Cardiac muscle cell (in vitro differentiated cells and primary cell): Measurements from ENCODE around the gene RASAL3. TPM values are rescaled to one million over a fixed set of nuclear protein-coding genes. Genes with fewer than 3 reads are reported as not detected.
A peak's percentile ranks its signal among the peaks of the same experiment; 100 is the strongest.

Source experiments
- DNase-seq, 2 donors: peaks; one replicate each; pipeline versions ENCODE4 v3.0.0 to v3.0.0-alpha.2; 2010 to 2017; ENCODE audit warnings: low read depth in 1 of 2, low spot score in 1 of 2
- H3K27ac ChIP-seq: fragments of 200-600 bp; sonication (generic); 2 replicates; pipeline ENCODE4 v1.5.1; 2016
- H3K27me3 ChIP-seq: fragments of 200-600 bp; sonication (generic); 2 replicates; pipeline ENCODE4 v1.6.0; 2016; ENCODE audit warnings: control low read depth
- H3K36me3 ChIP-seq: fragments of 200-600 bp; sonication (generic); 2 replicates; pipeline ENCODE4 v1.5.1; 2016; ENCODE audit warnings: control low read depth
- H3K4me1 ChIP-seq: fragments of 200-600 bp; sonication (generic); 2 replicates; pipeline ENCODE4 v1.8.1; 2017; ENCODE audit warnings: low read depth, mild to moderate bottlenecking, mixed run types
- H3K4me3 ChIP-seq: fragments of 200-600 bp; sonication (generic); 2 replicates; pipeline ENCODE4 v1.5.1; 2016; ENCODE audit warnings: mild to moderate bottlenecking
- H3K9me3 ChIP-seq: fragments of 200-600 bp; sonication (generic); 2 replicates; pipeline ENCODE4 v1.5.1; 2017; ENCODE audit warnings: low read depth, mild to moderate bottlenecking, control low read depth
- polyA plus RNA-seq: library from polyadenylated mRNA; unstranded; fragments of >200 nt; fragmentation: Nextera tagmentation; extraction: Ambion mirVana; gene quantifications from 2 replicates; pipeline ENCODE4 v1.2.1, GENCODE V29; 2016
- total RNA-seq: library from RNA; depleted of rRNA; stranded (reverse); fragments of >200 nt; gene quantifications from 2 replicates; pipeline ENCODE4 v1.2.3, GENCODE V29; 2016
- TF ChIP-seq, protein P1 (sequence below): IDR thresholded peaks from 2 replicates; pipeline ENCODE4 v1.5.1; 2012; ENCODE audit warnings: low read depth, mild to moderate bottlenecking, low read length

RASAL3 gene
- total and polyA plus RNA-seq, 2 experiments from 2014 or later = not detected

DNA sequence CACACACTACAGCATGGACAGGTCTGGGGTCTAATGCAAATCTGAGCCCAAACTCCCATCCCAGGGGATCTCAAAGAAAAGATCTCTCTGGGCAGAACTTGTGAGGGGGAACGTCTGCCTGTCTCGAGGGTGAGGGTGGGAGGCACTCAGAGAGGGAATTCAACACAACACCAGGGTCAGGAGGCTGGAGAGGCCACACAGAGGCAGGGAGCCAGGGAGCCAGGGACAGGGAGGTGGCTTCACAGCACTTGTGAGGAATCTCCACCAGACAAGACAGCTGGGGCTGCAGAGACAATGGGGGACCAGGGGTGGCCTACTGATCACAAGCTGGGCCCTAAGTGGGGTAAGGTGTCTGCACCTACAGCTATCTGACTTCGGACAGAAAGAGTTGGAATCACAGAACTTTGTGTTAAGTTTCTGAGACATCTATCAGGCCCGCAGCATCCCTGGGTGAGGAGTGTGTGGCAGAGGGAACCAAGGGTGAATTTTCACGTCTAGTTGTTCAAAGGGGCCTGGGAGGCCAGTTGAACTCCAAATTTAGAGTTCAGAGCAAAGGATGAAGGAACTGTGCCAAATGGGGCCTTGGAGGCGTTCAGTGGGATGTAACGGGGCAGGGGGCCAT is 32.8 kb downstream of the RASAL3 start:
- peak overlapping the region; percentile 92 for H3K27ac ChIP-seq
- H3K27me3 ChIP-seq = no peaks in the 10 kb centered on the region
- peaks cover 7% of the 10 kb centered on the region for H3K36me3 ChIP-seq
- H3K4me1 ChIP-seq = peaks cover 7% of the 10 kb centered on the region
- no peaks in the 10 kb centered on the region for H3K9me3 ChIP-seq
- DNase-seq = no peak
- TF ChIP-seq, protein P1, sequence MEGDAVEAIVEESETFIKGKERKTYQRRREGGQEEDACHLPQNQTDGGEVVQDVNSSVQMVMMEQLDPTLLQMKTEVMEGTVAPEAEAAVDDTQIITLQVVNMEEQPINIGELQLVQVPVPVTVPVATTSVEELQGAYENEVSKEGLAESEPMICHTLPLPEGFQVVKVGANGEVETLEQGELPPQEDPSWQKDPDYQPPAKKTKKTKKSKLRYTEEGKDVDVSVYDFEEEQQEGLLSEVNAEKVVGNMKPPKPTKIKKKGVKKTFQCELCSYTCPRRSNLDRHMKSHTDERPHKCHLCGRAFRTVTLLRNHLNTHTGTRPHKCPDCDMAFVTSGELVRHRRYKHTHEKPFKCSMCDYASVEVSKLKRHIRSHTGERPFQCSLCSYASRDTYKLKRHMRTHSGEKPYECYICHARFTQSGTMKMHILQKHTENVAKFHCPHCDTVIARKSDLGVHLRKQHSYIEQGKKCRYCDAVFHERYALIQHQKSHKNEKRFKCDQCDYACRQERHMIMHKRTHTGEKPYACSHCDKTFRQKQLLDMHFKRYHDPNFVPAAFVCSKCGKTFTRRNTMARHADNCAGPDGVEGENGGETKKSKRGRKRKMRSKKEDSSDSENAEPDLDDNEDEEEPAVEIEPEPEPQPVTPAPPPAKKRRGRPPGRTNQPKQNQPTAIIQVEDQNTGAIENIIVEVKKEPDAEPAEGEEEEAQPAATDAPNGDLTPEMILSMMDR = no peak
- peak overlapping the region; percentile 96 for H3K4me3 ChIP-seq

DNA sequence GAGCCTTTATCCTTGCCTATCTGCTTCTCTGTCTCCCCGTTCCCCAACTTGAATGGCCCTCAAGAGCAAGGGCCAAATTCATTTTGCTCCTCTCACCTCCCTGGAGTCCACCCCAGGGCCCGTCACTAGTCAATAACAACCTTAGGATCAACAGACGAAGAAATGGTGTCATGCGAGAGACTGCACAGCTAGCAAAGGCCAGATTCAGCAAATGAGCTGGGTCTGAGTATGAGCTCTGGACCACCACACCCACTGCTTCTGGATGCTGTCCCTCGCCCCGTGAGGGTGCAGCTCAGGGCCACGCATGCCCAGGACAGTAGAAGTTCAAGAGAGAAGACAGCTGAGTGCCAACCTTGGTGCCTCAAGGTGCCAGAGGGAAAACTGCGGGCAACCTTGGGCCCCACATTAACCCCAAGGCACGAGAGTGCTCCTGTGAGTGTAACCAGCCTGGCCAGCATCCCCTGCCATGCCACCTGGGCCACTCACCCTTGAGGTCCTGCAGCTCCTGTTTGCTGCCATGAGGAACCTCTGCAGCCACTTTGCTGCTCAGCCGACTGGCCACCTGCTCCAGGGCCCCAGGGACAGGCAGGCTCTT is 33.7 kb downstream of the RASAL3 start:
- DNase-seq = no peak
- TF ChIP-seq, protein P1 = no peak

DNA sequence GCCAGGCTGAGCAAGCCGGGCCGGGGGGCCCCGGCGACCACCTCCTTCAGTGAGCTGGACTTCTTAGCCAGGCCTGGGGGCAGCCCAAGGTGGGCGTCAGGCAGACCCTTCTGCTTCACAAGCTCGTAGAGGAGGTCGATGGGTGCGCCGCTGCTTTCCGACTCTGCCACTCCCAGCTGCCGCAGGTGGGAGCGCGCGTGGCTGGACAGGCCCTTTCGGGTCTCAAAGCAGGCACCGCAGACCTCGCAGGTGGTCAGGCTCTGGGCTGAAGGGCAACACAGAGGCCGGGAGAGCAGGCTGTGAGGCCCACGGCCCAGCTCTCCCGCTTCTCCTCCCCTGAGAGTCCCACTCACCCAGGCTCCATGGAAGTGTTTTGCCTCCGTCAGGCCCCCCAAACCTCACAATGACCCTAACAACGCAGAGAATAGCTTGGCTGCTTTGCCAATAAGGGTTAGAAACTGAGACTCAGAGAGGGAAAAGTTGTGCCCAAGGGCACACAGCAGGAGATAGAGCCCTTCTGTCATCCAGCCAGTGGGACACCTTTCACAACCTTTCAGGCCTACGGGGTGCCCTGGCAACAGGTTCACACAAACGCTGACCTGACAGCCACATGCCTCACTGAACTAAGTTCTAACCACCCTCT is 34.4 kb downstream of the RASAL3 start:
- TF ChIP-seq, protein P1 = no peak
- no peak for DNase-seq
- H3K27ac ChIP-seq = no peak overlapping the region

More for the DNA sequence above, 33.7 kb downstream of the RASAL3 start:
- H3K4me3 ChIP-seq = no peak overlapping the region
- no peaks in the 10 kb centered on the region for H3K9me3 ChIP-seq
- no peak overlapping the region for H3K27ac ChIP-seq
- peaks cover 7% of the 10 kb centered on the region for H3K4me1 ChIP-seq
- no peaks in the 10 kb centered on the region for H3K27me3 ChIP-seq
- peaks cover 13% of the 10 kb centered on the region for H3K36me3 ChIP-seq

DNA sequence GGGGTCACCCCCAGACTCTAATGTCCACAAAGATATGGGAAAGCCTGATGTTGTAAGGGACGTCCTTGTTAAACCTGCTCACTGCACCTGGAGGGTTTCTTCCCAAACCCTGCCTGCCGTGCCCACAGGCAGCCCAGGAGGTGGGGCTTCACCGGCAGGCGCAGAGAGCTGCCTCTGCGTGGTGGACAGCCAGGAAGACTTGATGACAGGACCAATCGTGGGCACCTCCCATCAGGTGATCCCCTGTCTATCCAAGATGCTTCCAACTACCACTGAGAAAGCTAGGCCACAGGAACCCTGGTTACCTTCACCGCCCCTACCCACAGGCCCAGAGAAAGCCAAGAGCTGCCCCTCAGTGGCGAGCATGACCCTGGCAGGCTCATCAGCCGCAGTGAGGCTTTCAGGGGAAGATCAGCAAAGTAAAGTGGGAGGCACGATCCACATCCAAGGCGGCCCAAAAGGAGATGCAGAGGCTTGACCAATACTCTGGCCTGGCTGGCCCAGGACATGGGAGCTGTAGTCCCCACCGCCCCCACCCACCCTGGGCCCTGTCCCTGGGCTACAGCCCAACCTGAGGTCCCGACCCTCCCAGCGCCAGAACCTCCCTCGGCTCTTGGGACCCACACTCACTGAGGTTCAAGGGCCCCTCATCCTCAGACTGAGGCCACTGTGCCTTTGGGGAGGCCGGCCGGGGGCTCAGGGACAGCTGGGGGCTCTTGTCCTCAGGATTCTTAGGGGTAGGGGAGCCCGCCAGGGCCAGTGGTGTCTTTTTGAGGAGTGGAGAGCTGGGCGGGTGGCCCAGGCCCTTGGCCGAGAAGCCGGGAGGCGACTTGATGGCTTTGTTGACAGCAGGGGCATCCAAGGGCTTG is 35.2 kb downstream of the RASAL3 start:
- Histone ChIP-seq H3K4me3 (no peak overlapping the region), H3K36me3 (peaks cover 22% of the 10 kb centered on the region), H3K27ac (no peak overlapping the region), H3K27me3 (no peaks in the 10 kb centered on the region), H3K9me3 (no peaks in the 10 kb centered on the region), H3K4me1 (peaks cover 7% of the 10 kb centered on the region)
- TF ChIP-seq, protein P1 = no peak
- no peak for DNase-seq

More for the DNA sequence above, 34.4 kb downstream of the RASAL3 start:
- H3K27me3 ChIP-seq = no peaks in the 10 kb centered on the region
- H3K4me1 ChIP-seq = peaks cover 7% of the 10 kb centered on the region
- no peaks in the 10 kb centered on the region for H3K9me3 ChIP-seq
- H3K36me3 ChIP-seq = peaks cover 15% of the 10 kb centered on the region
- H3K4me3 ChIP-seq = no peak overlapping the region

DNA sequence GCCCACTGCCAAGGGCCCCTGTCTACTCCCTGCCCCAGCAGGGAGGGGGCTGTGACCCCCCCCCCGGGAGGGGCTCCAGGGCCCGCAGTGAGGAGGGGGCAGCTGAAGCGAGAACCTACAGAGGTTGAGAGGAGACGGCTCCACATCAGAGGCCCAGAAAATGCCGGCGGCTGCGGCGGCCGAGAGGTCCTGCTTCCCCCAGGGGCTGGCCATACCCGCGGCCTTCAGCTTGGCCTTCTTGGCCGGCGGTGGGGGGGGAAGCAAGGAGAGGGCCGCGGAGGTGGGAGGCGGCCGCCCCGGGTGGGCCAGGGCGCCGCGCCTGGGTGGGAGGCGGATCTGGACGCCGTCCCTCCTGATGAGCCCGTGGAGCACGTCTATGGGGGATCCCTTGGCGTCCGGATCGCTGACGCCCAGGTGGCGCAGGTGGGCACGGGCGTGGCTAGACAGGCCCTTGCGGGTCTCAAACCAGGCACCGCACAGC is 36.3 kb downstream of the RASAL3 start:
- H3K27ac ChIP-seq = no peak overlapping the region
- no peak overlapping the region for H3K4me3 ChIP-seq
- H3K4me1 ChIP-seq = peaks cover 7% of the 10 kb centered on the region
- TF ChIP-seq, protein P1 = no peak
- no peak for DNase-seq
- H3K36me3 ChIP-seq = peaks cover 34% of the 10 kb centered on the region
- H3K9me3 ChIP-seq = no peaks in the 10 kb centered on the region
- no peaks in the 10 kb centered on the region for H3K27me3 ChIP-seq
